Endometrial microvascular endothelial cells (primary cell): ENCODE results near the gene DNAJC18. TPM values are rescaled to one million over a fixed set of nuclear protein-coding genes. Genes with fewer than 3 reads are reported as not detected.

Experiments used
- in situ Hi-C: cut with HindIII; loops from 2 replicates; pipeline ENCODE4 v1.10.0; 2017; ENCODE audit warnings: low sequenced_read_pairs, low pct_unique_long_range_greater_than_20kb; ENCODE audit errors: inconsistent ontology term
- total RNA-seq: library from RNA; depleted of rRNA; stranded (reverse); fragments of >200 nt; gene quantifications from one replicate; pipeline ENCODE4 v1.2.3, GENCODE V29; 2015; ENCODE audit errors: inconsistent ontology term

Gene DNAJC18
- total RNA-seq, 1 donor from 2014 or later = 10.1 TPM

- in situ Hi-C loops = no loop called here
Measured at GRCh38 chr5:139382807-139383206, 56.5 kb downstream of the DNAJC18 start.

GRCh38 chr5:139381837-139382761 lies 57.2 kb downstream of the DNAJC18 start:
- in situ Hi-C loops = no loop called here

- in situ Hi-C loops = no loop called here
Measured at GRCh38 chr5:139379626-139380449, 59.5 kb downstream of the DNAJC18 start.

GRCh38 chr5:139378941-139379361 lies 60.4 kb downstream of the DNAJC18 start:
- in situ Hi-C loops = no loop called here

GRCh38 chr5:139378101-139378825 lies 61.1 kb downstream of the DNAJC18 start:
- in situ Hi-C loops = no loop called here

GRCh38 chr5:139377226-139377625 lies 62.1 kb downstream of the DNAJC18 start:
- in situ Hi-C loops = no loop called here

- in situ Hi-C loops = no loop called here
Measured at GRCh38 chr5:139376364-139376763, 63.0 kb downstream of the DNAJC18 start.

GRCh38 chr5:139374909-139375308 lies 64.4 kb downstream of the DNAJC18 start:
- in situ Hi-C loops = no loop called here

- in situ Hi-C loops = no loop called here
Measured at GRCh38 chr5:139371482-139372435, 67.6 kb downstream of the DNAJC18 start.

- in situ Hi-C loops = no loop called here
Measured at GRCh38 chr5:139369181-139369580, 70.1 kb downstream of the DNAJC18 start.

GRCh38 chr5:139368613-139369012 lies 70.7 kb downstream of the DNAJC18 start:
- in situ Hi-C loops = no loop called here

- in situ Hi-C loops = no loop called here
Measured at GRCh38 chr5:139364466-139364865, 74.9 kb downstream of the DNAJC18 start.

- in situ Hi-C loops = no loop called here
Measured at GRCh38 chr5:139363937-139364336, 75.4 kb downstream of the DNAJC18 start.

GRCh38 chr5:139361835-139362429 lies 77.4 kb downstream of the DNAJC18 start:
- in situ Hi-C loops = no loop called here

- in situ Hi-C loops = no loop called here
Measured at GRCh38 chr5:139360384-139360783, 78.9 kb downstream of the DNAJC18 start.
